KBM-7 (cell line): ENCODE measurements around the gene CCDC63.
A peak's percentile ranks its signal among the peaks of the same experiment; 100 is the strongest.
"Not testable (repeated sequence)": the region's sequence is repeated elsewhere in the genome, so short reads cannot be mapped to it uniquely, and the experiment has no call there.

Experiments
- DNase-seq: peaks from one replicate; pipeline ENCODE4 v3.0.0-alpha.2; 2015
- in situ Hi-C: fragments of 300-500 bp; cut with MboI; formaldehyde crosslinking; loops from 2 replicates; pipeline ENCODE4 v1.14.3; 2020; ENCODE audit warnings: low sequenced_read_pairs, low pct_unique_long_range_greater_than_20kb, mixed read lengths

The CCDC63 gene

GRCh38 chr12:110934093-110934852 is 87.5 kb downstream of the CCDC63 start:
- in situ Hi-C loops: loop anchor here (10.0 kb wide), 1 partner anchor 361 kb away; no protein-coding TSS in a partner anchor
- no peak for DNase-seq

- in situ Hi-C loops: loop anchor here (10.0 kb wide), 1 partner anchor 359 kb away; no protein-coding TSS in a partner anchor
- DNase-seq: no peak
Observed at GRCh38 chr12:110935588-110935987, 88.8 kb downstream of the CCDC63 start.

- in situ Hi-C loops: loop anchor here (10.0 kb wide), 1 partner anchor 358 kb away; no protein-coding TSS in a partner anchor
- no peak for DNase-seq
Observed at GRCh38 chr12:110936367-110937103, 89.7 kb downstream of the CCDC63 start.

GRCh38 chr12:110937104-110937641 is 90.4 kb downstream of the CCDC63 start:
- peak; percentile 75 for DNase-seq
- in situ Hi-C loops: loop anchor here (10.0 kb wide), 1 partner anchor 358 kb away; no protein-coding TSS in a partner anchor

- no peak for DNase-seq
- in situ Hi-C loops: no loop called here
Observed at GRCh38 chr12:110940296-110940695, 93.5 kb downstream of the CCDC63 start.

- in situ Hi-C loops: no loop called here
- no peak for DNase-seq
Observed at GRCh38 chr12:110940933-110941332, 94.1 kb downstream of the CCDC63 start.

GRCh38 chr12:110941391-110941790 is 94.6 kb downstream of the CCDC63 start:
- in situ Hi-C loops: no loop called here
- no peak for DNase-seq

- in situ Hi-C loops: no loop called here
- no peak for DNase-seq
Observed at GRCh38 chr12:110943373-110943772, 96.6 kb downstream of the CCDC63 start.

GRCh38 chr12:110948041-110948440 is 101.3 kb downstream of the CCDC63 start:
- in situ Hi-C loops: no loop called here
- no peak for DNase-seq

- DNase-seq, in situ Hi-C loops: not testable (repeated sequence)
Observed at GRCh38 chr12:110950466-110950865, 103.7 kb downstream of the CCDC63 start.

- in situ Hi-C loops, DNase-seq: not testable (repeated sequence)
Observed at GRCh38 chr12:110950867-110951266, 104.1 kb downstream of the CCDC63 start.
